ENCODE data around the gene DLG2.

Gene DLG2

DNA sequence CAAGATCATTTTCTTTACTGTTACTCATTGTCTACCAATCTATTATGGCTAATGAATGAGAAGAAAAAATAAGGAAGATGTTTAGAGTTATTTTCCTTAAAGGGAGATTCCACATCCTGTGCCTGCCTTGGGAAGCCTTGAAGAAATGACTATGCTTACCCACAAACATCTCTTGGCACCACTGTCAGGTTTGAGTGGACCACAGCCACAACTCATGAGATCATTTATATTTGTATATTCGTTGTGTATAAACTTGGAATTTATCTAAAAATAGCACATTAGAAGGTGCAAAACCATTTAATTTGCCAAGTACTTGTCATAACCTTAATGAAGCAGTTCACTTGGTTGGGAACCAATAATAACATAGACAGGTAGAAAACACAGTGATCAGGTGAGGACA, 740.8 kb downstream of the DLG2 start:
- Histone ChIP-seq H3K36me3 (ENCODE audit: insufficient read depth, low read length) (no peaks in the 10 kb centered on the region), H3K4me1 (ENCODE audit: insufficient read depth, low read length) (peaks cover 12% of the 10 kb centered on the region), H3K27me3 (ENCODE audit: insufficient read depth, low read length) (no peaks in the 10 kb centered on the region), H3K9me3 (ENCODE audit: low read length) (no peaks in the 10 kb centered on the region), H2AFZ (ENCODE audit: low read depth, low read length) (no peak overlapping the region), H3K4me3 (ENCODE audit: low read length) (no peak overlapping the region)

DNA sequence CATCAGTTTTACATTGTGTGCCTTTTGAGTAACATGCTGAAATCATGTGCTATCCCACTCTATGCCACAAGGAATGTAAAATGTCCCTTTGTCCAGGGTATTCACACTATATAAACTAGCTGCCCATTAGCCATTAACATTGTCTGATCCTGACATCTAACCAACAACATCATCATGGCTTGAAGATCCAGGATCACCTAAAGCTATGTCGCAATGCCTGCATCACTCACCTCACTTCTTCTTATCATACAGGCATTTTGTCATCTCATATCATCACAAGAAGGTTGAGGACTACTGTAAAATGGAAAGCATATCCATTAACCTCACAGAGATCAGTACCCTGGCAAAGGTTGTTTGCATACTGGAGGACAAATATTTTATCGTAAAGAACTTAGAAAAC, 742.3 kb downstream of the DLG2 start:
- no peaks in the 10 kb centered on the region for H3K4me1 ChIP-seq (ENCODE audit: insufficient read depth, low read length)
- H2AFZ ChIP-seq (ENCODE audit: low read depth, low read length): no peak overlapping the region
- H3K4me3 ChIP-seq (ENCODE audit: low read length): no peak overlapping the region
- no peaks in the 10 kb centered on the region for H3K27me3 ChIP-seq (ENCODE audit: insufficient read depth, low read length)
- H3K9me3 ChIP-seq (ENCODE audit: low read length): no peaks in the 10 kb centered on the region
- no peaks in the 10 kb centered on the region for H3K36me3 ChIP-seq (ENCODE audit: insufficient read depth, low read length)

DNA sequence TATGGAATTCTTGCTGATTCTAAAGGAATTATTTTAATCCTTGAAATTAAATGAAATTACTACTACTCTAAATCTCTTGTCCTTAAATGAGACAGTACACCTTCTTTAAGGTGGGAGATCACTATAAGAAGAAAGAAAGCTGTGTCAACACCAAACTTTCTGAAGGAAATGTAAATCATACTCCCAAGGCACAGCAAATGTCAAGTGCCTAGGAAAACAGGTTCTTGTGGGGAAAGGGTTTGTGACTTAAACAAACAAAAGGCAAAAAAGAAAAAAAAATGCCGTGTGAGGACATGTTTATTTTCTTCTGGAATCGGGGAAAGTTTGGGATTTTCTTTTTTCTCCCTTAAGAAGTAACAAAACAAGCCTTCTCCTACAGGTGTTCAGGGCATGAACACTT, 745.1 kb downstream of the DLG2 start:
- no peaks in the 10 kb centered on the region for H3K27me3 ChIP-seq (ENCODE audit: insufficient read depth, low read length)
- no peaks in the 10 kb centered on the region for H3K4me1 ChIP-seq (ENCODE audit: insufficient read depth, low read length)
- H3K36me3 ChIP-seq (ENCODE audit: insufficient read depth, low read length): no peaks in the 10 kb centered on the region
- no peak overlapping the region for H2AFZ ChIP-seq (ENCODE audit: low read depth, low read length)
- H3K9me3 ChIP-seq (ENCODE audit: low read length): no peaks in the 10 kb centered on the region
- no peak overlapping the region for H3K4me3 ChIP-seq (ENCODE audit: low read length)

DNA sequence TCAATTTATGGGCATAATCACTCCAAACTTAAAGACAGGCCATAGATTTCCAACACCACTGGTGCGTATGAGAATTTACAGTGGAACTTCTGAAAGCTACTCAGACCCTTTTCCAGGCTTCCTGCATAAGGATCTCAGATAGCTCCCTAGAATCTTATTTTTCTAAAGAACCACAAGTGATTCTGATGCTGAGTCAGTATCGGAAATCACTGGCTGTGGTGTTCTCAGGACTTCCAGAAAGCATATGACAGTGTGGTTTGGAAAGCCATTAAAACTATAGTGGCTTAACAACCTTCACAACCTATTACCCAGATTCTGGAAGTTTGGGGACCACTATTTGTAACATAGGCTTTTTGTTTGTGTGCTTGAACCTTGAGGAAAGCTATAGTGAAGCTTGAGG, 756.0 kb downstream of the DLG2 start:
- Histone ChIP-seq H2AFZ (ENCODE audit: low read depth, low read length) (no peak overlapping the region), H3K4me3 (ENCODE audit: low read length) (no peak overlapping the region), H3K9me3 (ENCODE audit: low read length) (no peaks in the 10 kb centered on the region), H3K4me1 (ENCODE audit: insufficient read depth, low read length) (peaks cover 10% of the 10 kb centered on the region), H3K36me3 (ENCODE audit: insufficient read depth, low read length) (no peaks in the 10 kb centered on the region), H3K27me3 (ENCODE audit: insufficient read depth, low read length) (no peaks in the 10 kb centered on the region)

DNA sequence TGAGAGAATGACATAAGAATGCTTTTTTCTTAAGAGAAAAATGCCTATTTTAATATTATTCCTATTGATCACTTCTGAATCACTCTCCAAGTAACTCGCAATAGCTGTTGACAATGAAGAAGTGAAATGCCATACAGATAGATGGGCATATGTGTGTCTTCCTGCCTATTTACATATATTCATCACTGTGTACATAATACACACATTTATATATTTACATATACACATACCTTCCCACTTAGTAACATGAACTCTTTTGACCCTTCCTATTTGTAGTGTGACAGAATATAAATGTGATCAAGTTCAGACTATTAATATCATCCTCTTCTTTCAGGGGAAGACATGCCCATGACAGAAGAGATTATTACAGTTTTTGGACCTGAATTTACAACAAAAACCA, 756.7 kb downstream of the DLG2 start:
- Histone ChIP-seq H3K4me3 (ENCODE audit: low read length) (no peak overlapping the region), H3K27me3 (ENCODE audit: insufficient read depth, low read length) (no peaks in the 10 kb centered on the region), H2AFZ (ENCODE audit: low read depth, low read length) (no peak overlapping the region), H3K36me3 (ENCODE audit: insufficient read depth, low read length) (no peaks in the 10 kb centered on the region), H3K4me1 (ENCODE audit: insufficient read depth, low read length) (peaks cover 10% of the 10 kb centered on the region), H3K9me3 (ENCODE audit: low read length) (no peaks in the 10 kb centered on the region)

DNA sequence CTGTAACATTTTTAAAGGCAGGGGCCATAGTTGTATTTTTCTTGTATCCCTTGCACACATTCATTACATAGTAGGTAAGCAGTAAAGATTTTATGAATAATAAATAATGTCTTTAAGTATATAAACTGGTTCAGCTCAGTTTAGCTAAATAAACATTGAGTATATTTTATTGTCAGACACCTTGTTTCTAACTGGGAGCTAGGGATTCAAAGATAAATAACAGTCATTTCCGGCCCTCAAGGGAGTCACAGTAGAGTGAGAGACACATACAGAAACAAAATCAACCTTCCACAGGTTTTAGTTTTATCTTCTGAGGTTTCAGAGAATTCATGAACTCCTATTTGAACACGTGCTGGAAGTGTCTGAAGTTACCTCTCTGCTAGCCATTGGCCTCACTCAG, 760.2 kb downstream of the DLG2 start:
- no peaks in the 10 kb centered on the region for H3K9me3 ChIP-seq (ENCODE audit: low read length)
- H3K4me3 ChIP-seq (ENCODE audit: low read length): no peak overlapping the region
- H3K36me3 ChIP-seq (ENCODE audit: insufficient read depth, low read length): no peaks in the 10 kb centered on the region
- no peaks in the 10 kb centered on the region for H3K27me3 ChIP-seq (ENCODE audit: insufficient read depth, low read length)
- no peak overlapping the region for H2AFZ ChIP-seq (ENCODE audit: low read depth, low read length)
- H3K4me1 ChIP-seq (ENCODE audit: insufficient read depth, low read length): peaks cover 10% of the 10 kb centered on the region

DNA sequence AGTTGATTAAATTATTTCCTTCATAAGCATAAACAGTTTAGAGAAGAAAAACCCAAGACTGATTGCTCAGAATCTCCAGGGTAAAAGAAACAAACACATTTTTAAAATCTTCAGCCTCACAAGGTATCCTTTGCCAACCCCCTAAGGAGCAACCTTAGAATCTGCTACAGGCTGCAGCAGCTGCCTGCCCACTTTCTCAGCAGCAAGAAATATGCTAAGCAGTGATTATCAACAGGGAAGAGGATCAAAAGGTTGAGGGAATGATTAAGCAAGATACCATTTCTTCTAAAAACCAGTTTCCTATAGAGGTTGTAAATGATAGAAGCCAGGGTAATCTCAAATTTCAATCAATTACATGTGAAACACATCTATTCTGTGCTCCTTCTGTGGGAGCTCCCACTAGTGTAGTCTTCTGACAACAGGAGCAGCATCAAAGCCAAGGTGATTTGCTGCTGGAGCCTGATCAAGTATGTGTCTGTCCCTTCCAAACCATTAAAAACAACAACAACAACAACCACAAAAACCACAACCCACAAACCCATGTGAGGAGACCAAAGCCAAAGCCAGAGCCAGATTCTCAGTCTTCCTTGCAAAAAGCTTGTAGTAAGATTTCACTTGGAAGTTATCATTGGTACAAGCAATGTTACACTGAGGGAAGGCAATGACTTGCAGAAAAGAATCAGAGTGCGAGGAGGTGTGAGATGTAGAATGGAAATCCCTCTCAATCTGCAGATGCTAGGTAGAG, 761.2 kb downstream of the DLG2 start:
- no peaks in the 10 kb centered on the region for H3K9me3 ChIP-seq (ENCODE audit: low read length)
- H3K4me3 ChIP-seq (ENCODE audit: low read length): no peak overlapping the region

DNA sequence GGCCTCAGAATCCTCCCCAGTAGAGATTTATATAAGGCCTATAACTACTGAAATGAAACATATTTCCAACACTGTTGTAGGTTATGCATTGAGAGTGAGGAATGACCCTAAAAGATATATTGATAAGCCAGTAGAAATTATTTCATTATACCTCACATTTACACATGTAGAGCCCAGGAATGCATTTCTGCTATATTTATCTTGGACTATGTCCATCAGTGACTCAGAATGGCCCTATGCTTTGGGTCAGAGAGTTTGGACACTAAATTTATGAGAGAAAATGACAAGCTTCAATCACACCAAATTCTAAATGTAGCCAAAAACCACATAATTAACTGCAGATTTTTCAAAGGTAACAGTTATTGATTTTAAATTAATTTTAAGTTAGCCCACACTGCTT, 761.9 kb downstream of the DLG2 start:
- no peaks in the 10 kb centered on the region for H3K27me3 ChIP-seq (ENCODE audit: insufficient read depth, low read length)
- H2AFZ ChIP-seq (ENCODE audit: low read depth, low read length): no peak overlapping the region
- H3K4me1 ChIP-seq (ENCODE audit: insufficient read depth, low read length): peaks cover 10% of the 10 kb centered on the region
- H3K9me3 ChIP-seq (ENCODE audit: low read length): no peaks in the 10 kb centered on the region
- H3K36me3 ChIP-seq (ENCODE audit: insufficient read depth, low read length): no peaks in the 10 kb centered on the region
- H3K4me3 ChIP-seq (ENCODE audit: low read length): no peak overlapping the region

More for the DNA sequence above, 761.2 kb downstream of the DLG2 start:
- Histone ChIP-seq H3K36me3 (ENCODE audit: insufficient read depth, low read length) (no peaks in the 10 kb centered on the region), H3K27me3 (ENCODE audit: insufficient read depth, low read length) (no peaks in the 10 kb centered on the region), H3K4me1 (ENCODE audit: insufficient read depth, low read length) (peaks cover 10% of the 10 kb centered on the region), H2AFZ (ENCODE audit: low read depth, low read length) (no peak overlapping the region)

DNA sequence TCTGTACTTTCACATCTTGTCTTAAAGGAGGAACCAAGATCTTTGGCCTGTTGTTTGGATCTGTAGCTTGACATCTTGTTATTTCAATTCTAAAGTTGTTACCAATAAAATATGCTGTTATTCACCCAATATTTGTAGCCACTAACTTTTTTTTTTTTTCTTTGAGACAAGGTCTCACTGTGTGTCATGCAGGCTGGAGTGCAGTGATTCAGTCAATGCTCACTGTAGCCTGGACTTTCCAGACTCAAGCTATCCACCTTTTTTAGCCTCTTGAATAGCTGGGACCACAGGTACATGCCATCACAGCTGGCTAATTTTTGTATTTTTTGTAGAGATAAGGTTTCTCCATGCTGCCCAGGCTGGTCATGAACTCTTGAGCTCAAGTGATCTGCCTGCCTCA, 769.4 kb downstream of the DLG2 start:
- Histone ChIP-seq H3K4me1 (ENCODE audit: insufficient read depth, low read length) (peaks cover 15% of the 10 kb centered on the region), H3K36me3 (ENCODE audit: insufficient read depth, low read length) (no peaks in the 10 kb centered on the region), H3K9me3 (ENCODE audit: low read length) (no peaks in the 10 kb centered on the region), H3K27me3 (ENCODE audit: insufficient read depth, low read length) (no peaks in the 10 kb centered on the region), H2AFZ (ENCODE audit: low read depth, low read length) (no peak overlapping the region), H3K4me3 (ENCODE audit: low read length) (no peak overlapping the region)

DNA sequence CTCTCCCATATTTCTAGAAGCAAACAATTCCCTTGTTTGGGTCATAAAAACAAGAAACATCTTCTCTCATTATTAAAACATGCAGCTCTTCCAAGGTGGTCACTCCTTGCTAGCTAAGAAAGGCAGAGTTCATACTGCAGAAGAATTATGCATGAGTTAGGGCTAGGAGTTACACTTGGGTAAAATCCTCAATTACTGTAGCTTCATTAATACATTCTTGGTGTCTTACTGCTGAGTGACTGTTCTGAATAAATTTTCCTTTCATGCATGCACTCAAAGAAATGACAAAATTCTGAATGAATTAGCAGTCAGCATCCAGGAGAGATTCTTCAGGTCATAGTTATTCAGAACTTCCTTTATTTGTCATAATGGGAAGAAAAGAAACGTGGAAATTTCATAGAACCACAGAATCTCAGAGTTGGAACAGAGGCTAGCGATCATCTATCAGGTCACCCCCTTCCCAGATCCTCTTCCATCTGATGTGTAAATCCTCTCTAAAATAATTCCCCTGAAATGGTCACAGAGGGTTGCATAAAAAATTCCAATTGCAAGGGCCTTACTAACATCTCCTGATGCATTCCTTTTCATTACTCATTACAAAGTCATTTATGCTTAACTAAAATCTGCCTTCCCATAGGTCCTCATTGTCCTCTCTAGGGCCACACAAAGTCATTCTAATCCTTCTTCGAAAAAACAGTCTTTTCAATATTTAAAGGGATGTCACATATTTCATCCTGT, 771.5 kb downstream of the DLG2 start:
- Histone ChIP-seq H3K36me3 (ENCODE audit: insufficient read depth, low read length) (no peaks in the 10 kb centered on the region), H3K4me3 (ENCODE audit: low read length) (no peak overlapping the region), H2AFZ (ENCODE audit: low read depth, low read length) (no peak overlapping the region), H3K4me1 (ENCODE audit: insufficient read depth, low read length) (peaks cover 15% of the 10 kb centered on the region), H3K9me3 (ENCODE audit: low read length) (no peaks in the 10 kb centered on the region), H3K27me3 (ENCODE audit: insufficient read depth, low read length) (no peaks in the 10 kb centered on the region)

DNA sequence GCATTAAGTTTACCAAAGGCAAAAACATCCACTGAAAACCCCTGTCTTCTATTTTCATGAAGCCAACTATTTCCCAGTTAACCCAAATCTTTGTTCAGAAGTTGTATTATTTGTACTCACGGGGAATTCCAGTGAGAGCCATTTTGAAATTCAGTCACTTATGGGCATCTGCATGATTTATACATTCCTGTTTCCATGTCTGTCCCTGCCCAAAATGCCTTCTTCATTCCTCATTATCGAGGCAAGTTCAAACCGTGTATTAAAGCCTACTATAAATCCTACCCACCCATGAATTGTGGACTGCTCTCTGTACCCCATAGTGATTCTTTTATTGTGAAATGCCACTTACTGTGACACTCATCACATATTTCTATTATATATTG, 772.7 kb downstream of the DLG2 start:
- H3K4me3 ChIP-seq (ENCODE audit: low read length): no peak overlapping the region

DNA sequence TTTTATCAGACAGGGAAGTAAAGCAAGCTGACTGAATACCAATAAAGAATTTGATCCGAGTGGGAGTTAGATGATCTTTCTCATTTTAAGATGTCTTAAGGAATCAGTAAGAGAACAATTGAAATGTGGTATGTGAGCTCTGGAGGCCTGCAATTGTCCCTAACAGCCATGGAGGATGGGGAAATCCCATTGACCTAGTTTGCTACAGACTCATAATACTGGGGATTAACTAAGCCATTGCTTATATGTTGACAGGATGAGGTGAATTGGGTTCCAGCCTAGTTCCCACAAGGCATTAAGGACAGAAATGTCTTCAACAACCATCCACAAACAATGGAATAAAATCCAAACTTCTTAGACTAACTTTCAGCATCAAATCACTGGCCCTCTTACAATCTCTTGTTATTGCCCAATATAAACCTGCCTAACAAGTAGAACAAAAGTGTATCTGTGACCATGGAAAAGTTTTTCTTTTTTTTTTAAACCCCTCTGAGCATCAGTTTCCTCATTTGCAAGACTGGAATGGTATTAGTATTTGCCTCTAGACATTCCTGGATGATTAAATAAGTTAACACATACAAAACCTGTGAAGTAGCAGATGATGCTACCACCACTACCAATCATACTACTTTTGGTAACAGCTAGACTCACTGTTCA, 773.2 kb downstream of the DLG2 start:
- H3K4me1 ChIP-seq (ENCODE audit: insufficient read depth, low read length): peaks cover 10% of the 10 kb centered on the region
- H3K27me3 ChIP-seq (ENCODE audit: insufficient read depth, low read length): no peaks in the 10 kb centered on the region

More for the DNA sequence above, 772.7 kb downstream of the DLG2 start:
- Histone ChIP-seq H2AFZ (ENCODE audit: low read depth, low read length) (no peak overlapping the region), H3K9me3 (ENCODE audit: low read length) (no peaks in the 10 kb centered on the region), H3K36me3 (ENCODE audit: insufficient read depth, low read length) (no peaks in the 10 kb centered on the region), H3K27me3 (ENCODE audit: insufficient read depth, low read length) (no peaks in the 10 kb centered on the region), H3K4me1 (ENCODE audit: insufficient read depth, low read length) (peaks cover 11% of the 10 kb centered on the region)

DNA sequence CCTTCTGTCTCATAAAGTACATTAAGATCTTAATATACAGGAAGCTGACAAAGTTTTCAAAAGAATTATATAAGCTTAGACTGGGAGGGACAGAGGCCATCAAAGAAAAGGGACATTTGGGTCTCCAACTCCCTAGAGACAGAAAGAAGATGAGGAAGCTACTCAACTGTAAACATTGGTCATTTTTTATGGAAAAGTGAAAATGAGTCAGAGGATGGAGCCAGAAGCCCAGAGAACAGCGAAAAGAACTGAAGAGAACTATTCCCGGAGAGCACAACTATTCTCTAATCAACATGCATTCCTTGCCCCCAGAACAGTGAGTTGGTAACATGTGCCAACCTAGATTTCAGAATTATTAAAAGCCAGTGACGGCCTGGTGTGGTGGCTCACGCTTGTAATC, 779.3 kb downstream of the DLG2 start:
- H2AFZ ChIP-seq (ENCODE audit: low read depth, low read length): no peak overlapping the region
- no peaks in the 10 kb centered on the region for H3K36me3 ChIP-seq (ENCODE audit: insufficient read depth, low read length)
- H3K27me3 ChIP-seq (ENCODE audit: insufficient read depth, low read length): no peaks in the 10 kb centered on the region
- H3K4me3 ChIP-seq (ENCODE audit: low read length): no peak overlapping the region
- no peaks in the 10 kb centered on the region for H3K9me3 ChIP-seq (ENCODE audit: low read length)
- H3K4me1 ChIP-seq (ENCODE audit: insufficient read depth, low read length): no peaks in the 10 kb centered on the region

More for the DNA sequence above, 773.2 kb downstream of the DLG2 start:
- Histone ChIP-seq H3K36me3 (ENCODE audit: insufficient read depth, low read length) (no peaks in the 10 kb centered on the region), H2AFZ (ENCODE audit: low read depth, low read length) (no peak overlapping the region), H3K4me3 (ENCODE audit: low read length) (no peak overlapping the region), H3K9me3 (ENCODE audit: low read length) (no peaks in the 10 kb centered on the region)

All from neuron (in vitro differentiated cells).